Epithelial cell of esophagus (primary cell): ENCODE data around the gene CMTM3.
A peak's percentile ranks its signal among the peaks of the same experiment; 100 is the strongest.
"Not testable (repeated sequence)": the region's sequence is repeated elsewhere in the genome, so short reads cannot be mapped to it uniquely, and the experiment has no call there.

Experiments used
- DNase-seq: peaks from one replicate; pipeline ENCODE4 v3.0.0; 2010; ENCODE audit warnings: low read depth
- H3K4me3 ChIP-seq: 2 replicates; pipeline ENCODE4 v1.5.1; 2011; ENCODE audit warnings: mild to moderate bottlenecking, low read length, control low read depth
- TF ChIP-seq, protein P1 (sequence below): IDR thresholded peaks from 2 replicates; pipeline ENCODE4 v1.5.1; 2011; ENCODE audit warnings: low read depth, mild to moderate bottlenecking, low read length, control low read depth, inconsistent platforms; ENCODE audit not compliant: insufficient read depth; ENCODE audit errors: missing control alignments

Gene CMTM3

DNA sequence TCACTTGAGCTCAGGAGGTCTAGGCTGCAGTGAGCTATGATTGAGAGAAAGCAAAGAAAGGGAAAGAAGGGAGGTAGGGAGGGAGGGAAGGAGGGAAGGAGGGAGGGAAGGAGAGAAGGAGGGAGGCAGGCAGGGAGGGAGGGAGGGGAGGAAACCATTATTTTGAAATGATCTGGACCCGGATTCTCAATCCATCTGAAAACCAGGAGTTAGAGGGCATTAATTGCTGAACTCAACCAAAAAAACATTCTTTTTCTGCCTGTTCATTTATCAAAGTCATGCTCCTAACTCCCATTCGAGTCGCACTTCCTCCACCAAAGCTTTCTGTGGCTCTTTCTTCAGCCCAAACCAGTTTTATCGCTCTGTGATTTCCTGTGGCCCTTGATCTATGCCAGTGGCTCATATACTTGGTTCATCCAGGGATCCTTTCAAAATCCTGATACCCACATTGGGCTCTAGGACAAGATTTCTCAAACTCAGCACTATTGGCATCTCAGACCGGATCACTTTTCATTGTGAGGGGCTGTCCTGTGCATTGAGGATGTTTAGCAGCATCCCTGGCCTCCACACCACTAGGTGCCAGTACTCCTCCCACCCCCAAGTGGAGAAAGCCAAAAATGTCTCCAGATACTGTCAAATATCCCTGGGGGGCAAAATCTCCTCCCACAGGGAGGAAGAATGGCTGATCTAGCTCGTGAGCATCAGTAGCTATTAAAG, 53.8 kb downstream of the CMTM3 start:
- no peak overlapping the region for H3K4me3 ChIP-seq
- TF ChIP-seq, protein P1, sequence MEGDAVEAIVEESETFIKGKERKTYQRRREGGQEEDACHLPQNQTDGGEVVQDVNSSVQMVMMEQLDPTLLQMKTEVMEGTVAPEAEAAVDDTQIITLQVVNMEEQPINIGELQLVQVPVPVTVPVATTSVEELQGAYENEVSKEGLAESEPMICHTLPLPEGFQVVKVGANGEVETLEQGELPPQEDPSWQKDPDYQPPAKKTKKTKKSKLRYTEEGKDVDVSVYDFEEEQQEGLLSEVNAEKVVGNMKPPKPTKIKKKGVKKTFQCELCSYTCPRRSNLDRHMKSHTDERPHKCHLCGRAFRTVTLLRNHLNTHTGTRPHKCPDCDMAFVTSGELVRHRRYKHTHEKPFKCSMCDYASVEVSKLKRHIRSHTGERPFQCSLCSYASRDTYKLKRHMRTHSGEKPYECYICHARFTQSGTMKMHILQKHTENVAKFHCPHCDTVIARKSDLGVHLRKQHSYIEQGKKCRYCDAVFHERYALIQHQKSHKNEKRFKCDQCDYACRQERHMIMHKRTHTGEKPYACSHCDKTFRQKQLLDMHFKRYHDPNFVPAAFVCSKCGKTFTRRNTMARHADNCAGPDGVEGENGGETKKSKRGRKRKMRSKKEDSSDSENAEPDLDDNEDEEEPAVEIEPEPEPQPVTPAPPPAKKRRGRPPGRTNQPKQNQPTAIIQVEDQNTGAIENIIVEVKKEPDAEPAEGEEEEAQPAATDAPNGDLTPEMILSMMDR = no peak

DNA sequence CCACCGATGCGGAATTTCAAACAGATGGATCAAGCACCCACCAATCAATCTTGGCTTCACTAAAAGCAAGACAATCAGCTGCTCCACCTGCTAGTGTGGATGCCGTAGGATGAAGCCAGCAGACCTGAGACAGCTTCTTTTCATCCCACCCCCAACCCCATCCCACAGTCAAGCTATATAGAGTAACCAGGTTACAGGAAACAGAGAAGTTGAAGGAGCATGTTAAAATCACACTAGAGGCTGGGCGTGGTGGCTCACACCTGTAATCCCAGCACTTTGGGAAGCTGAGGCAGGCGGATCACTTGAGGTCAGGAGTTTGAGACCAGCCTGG, 54.3 kb downstream of the CMTM3 start:
- DNase-seq = no peak
- H3K4me3 ChIP-seq = no peak overlapping the region
- TF ChIP-seq, protein P1 = no peak

More for the DNA sequence above, 53.8 kb downstream of the CMTM3 start:
- DNase-seq = no peak

DNA sequence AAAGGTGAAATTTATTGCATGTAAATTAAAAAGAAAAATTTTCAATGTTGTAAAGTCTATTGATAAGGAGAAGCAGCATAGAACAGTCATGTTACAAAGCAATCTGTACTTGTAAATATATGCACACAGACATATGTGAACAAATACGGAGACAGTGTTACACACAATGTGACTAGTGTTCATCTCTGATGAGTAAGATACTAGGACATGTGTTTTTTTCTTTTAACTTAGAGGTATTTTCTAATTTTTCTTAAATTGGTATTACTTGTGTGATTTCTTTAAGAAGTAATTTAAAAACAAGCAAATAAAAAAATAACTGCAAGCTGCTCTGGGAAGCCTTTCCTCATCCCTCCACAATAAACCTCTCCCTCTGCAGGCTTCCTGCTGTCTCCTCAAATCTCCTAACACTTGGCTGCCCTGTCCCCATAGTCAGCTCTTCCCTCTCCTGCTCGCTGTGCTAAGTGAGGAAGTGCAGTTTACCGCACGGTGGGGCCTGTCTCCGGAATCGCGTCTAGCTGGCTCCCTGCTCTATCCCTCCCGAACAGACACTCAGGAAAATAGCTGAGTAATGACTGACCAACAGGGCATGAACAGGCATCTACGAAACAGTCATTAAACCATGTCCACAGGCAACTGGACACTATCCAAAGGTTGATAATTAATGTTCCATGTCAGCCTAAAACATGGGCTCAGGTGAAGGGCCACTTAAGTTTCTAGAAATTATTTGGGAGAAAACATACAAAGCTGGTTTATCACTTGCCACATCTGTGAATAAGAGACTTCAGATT, 56.1 kb downstream of the CMTM3 start:
- no peak overlapping the region for H3K4me3 ChIP-seq
- peak; percentile 82 for DNase-seq
- TF ChIP-seq, protein P1 = peak; percentile 38

DNA sequence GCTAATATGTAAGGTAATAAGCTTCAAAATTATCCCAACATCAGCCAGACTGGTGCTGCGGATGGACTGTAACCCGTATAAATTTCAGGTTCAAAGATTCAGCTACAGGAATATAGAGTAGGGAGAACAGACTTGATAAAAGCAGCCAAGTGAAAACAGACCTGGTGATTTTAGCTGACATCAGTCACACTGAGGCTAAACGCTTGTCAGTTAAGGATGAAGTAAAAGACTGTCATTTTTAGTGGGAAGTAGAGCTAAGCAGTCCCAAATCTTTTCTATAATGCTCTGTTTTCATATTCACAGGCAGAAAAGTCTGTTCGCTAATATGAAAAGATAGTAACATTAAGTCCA, 56.7 kb downstream of the CMTM3 start:
- TF ChIP-seq, protein P1 = no peak
- DNase-seq = no peak
- H3K4me3 ChIP-seq = no peak overlapping the region

DNA sequence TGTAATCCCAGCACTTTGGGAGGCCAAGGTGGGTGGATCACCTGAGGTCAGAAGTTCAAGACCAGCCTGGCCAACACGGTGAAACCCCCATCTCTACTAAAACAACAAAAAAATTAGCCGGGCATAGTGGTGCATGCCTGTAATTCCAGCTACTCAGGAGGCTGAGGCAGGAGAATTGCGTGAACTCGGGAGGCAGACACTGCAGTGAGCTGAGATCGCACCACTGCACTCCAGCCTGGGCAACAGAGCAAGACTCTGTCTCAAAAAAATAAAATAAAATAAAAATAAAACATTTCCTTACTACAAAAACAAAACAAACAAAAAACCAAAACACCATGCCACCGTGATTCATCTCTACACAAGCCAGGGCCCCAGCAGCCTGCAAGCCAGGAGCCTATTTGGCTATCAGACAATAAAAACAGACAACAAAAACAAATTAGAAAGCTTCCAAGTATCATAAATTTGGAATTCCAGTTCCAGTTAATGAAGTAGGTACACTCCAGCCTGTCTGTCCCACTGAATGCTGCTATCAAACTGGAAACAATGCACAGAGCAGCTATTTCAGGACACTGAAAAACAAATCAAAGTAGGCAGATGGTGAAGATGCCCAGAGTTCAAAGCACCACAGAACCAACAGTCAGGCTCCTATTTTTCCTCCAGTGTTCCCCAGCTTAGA, 57.3 kb downstream of the CMTM3 start:
- not testable (repeated sequence) for H3K4me3 ChIP-seq, DNase-seq

DNA sequence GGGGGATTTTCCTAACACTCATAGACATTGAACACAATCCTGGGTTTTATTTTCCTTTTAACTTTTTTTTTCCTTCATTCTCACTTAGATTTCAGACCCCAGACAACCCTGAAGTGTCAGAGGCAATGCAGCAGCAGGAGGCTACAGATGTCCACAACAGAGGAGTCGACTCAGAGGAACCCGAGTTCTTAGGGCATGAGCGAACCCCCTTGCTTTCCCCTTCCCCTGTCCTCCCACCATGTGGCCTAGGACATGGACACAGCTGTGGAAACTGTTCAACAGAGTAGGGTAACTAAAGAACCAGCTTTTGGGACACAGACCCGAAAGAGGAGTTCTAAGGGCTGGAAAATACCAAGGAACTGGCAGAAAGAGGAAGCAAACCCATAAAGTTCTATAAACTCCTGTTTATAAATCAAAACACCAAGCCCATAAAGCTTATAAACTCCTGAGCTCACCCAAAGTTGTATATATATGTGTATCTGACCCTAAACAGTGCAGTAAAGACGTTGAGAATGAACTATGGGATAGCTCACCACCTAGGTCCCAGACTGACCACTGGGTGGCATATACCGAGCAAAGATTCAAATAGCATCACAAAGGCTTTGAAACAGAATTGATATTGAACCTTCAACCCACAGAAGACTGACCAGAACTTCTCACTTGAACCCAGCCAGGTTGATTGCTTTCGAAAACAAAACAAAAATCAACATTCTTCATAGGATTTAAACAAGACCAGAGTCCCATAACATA, 58.1 kb downstream of the CMTM3 start:
- no peak for DNase-seq
- TF ChIP-seq, protein P1 = peak; percentile 42
- H3K4me3 ChIP-seq = no peak overlapping the region
